GM13977 (cell line): ENCODE results near the gene MCM9.

Experiments used
- DNase-seq: peaks from one replicate; pipeline ENCODE4 v3.0.0; 2012; ENCODE audit warnings: low spot score
- in situ Hi-C: fragments of 300-500 bp; cut with MboI; formaldehyde crosslinking; loops from one replicate; pipeline ENCODE4 v1.12.0; 2022; ENCODE audit warnings: low sequenced_read_pairs, low pct_unique_long_range_greater_than_20kb, mixed read lengths, inconsistent platforms; ENCODE audit not compliant: unreplicated experiment
- TF ChIP-seq, protein P1 (sequence below): IDR thresholded peaks from 2 replicates; pipeline ENCODE4 v1.5.1; 2012; ENCODE audit warnings: mild to moderate bottlenecking, control low read depth; ENCODE audit not compliant: insufficient read depth; ENCODE audit errors: extremely low read depth, missing control alignments

Gene MCM9

GRCh38 chr6:118897386-118897785 lies 37.6 kb downstream of the MCM9 start:
- no peak for DNase-seq
- in situ Hi-C loops: no loop called here
- TF ChIP-seq, protein P1, sequence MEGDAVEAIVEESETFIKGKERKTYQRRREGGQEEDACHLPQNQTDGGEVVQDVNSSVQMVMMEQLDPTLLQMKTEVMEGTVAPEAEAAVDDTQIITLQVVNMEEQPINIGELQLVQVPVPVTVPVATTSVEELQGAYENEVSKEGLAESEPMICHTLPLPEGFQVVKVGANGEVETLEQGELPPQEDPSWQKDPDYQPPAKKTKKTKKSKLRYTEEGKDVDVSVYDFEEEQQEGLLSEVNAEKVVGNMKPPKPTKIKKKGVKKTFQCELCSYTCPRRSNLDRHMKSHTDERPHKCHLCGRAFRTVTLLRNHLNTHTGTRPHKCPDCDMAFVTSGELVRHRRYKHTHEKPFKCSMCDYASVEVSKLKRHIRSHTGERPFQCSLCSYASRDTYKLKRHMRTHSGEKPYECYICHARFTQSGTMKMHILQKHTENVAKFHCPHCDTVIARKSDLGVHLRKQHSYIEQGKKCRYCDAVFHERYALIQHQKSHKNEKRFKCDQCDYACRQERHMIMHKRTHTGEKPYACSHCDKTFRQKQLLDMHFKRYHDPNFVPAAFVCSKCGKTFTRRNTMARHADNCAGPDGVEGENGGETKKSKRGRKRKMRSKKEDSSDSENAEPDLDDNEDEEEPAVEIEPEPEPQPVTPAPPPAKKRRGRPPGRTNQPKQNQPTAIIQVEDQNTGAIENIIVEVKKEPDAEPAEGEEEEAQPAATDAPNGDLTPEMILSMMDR: no peak

- in situ Hi-C loops: no loop called here
- TF ChIP-seq, protein P1: peak; percentile 46
- DNase-seq: peak; percentile 40
Observed at GRCh38 chr6:118896339-118897136, 38.4 kb downstream of the MCM9 start.

- in situ Hi-C loops: no loop called here
- DNase-seq: no peak
- TF ChIP-seq, protein P1: no peak
Observed at GRCh38 chr6:118895859-118896258, 39.1 kb downstream of the MCM9 start.

DNA sequence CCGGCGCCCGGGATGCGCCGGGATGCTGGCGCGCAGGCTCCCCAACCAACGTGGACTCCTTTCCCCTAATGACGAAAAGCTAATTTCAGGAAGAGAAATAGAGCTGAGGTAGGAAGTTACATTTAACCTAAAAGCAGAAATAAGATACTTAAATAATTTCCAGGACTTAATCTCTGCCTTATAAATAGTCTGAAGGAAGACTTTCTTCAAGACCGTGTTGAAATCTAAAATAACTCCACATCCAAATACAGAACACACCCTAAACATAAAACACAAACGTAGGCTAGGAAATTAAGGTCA lies 39.7 kb downstream of the MCM9 start:
- in situ Hi-C loops: no loop called here
- no peak for DNase-seq
- TF ChIP-seq, protein P1: no peak

GRCh38 chr6:118894425-118895260 lies 40.3 kb downstream of the MCM9 start:
- DNase-seq: peak; percentile 79
- TF ChIP-seq, protein P1: no peak
- in situ Hi-C loops: no loop called here

- TF ChIP-seq, protein P1: peak; percentile 59
- in situ Hi-C loops: no loop called here
- peak; percentile 91 for DNase-seq
Observed at GRCh38 chr6:118893807-118894424, 41.0 kb downstream of the MCM9 start, which contains the start of gene ASF1A. Gene ASF1A (plus strand): TSS chr6:118894152. CDS start chr6:118894414, 262 bp downstream.
